GM12872 (cell line): ENCODE data around the gene ZNF469.

Experiments used
- CTCF ChIP-seq: IDR thresholded peaks from 3 replicates; pipeline ENCODE4 v1.5.1; 2011; ENCODE audit warnings: low read depth, mild to moderate bottlenecking, low read length, moderate library complexity; ENCODE audit not compliant: insufficient read depth

The ZNF469 gene

DNA sequence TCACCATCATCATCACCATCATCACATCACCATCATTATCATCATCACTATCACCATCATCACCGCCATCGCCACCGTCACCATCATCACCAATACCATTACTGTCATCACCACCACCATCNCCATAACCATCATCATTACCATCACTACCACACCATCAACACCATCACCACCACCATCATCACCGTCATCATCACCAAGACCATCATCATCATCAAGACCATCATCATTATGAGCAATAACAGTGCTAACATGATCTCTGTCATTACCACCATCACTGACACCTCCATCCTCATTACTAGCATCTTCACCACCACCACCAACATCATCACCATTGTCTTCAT, 16.1 kb upstream of the ZNF469 start:
- no peak for TF ChIP-seq CTCF

DNA sequence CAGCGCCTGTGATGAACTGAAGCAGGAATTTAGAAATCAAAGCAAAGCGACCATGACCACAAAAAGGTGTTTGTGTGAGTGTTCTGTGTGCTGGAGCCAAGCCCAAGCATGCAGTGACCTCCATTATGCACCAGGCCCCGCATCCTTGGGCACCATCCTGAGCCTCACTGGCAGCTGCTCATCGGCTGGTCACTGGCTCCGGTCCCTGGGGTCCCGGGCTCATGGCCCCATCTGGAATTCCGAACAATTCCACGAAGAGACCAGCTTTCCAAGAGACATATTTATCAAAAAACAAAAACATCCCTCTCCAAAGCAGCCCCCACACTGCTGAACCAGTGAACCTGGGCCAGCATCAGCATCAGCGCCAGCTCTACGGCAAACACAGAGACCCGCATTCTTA, 15.2 kb upstream of the ZNF469 start:
- no peak for TF ChIP-seq CTCF

DNA sequence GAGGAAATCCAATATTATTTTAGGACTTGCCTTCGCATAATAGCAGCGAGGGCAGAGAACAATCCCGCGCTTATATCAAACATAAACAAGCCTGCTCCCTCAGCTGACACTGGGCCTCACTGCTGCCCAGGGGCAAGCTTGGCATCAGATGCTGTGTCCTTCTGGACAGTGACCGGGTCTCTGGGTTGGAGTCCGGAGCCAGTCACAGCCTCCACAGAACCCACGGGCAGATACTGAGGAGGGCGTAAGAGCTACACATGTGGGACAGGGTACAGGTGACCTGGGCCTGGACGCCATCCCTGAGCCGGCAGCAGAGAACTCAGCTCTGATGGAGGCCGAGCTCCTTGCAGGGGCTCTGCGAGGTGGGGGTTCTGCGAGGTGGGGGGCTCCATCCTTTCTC, 14.7 kb upstream of the ZNF469 start:
- TF ChIP-seq CTCF, result no peak

DNA sequence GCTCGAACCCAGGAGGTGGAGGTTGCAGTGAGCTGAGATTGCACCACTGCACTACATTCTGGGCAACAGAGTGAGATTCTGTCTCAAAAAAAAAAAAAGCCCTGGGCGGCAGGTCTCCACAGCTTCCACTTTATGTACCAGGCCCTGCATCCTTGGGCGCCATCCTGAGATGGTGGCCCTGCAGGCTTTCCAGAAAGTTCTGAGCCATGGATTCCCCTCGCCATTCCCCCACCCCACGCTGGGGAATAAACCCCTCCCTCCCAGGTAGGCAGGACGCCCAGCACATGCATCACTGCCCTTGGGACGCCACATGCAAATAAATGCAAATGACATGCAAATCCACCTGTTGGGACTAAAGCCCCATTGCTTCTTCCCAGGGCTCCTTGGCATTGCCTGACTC, 13.8 kb upstream of the ZNF469 start:
- TF ChIP-seq CTCF, result no peak

- TF ChIP-seq CTCF, result no peak
These were observed 13.2 kb upstream of the ZNF469 start for GRCh38 chr16:88369447-88370008.

GRCh38 chr16:88370365-88370764, 12.4 kb upstream of the ZNF469 start:
- TF ChIP-seq CTCF, result no peak

DNA sequence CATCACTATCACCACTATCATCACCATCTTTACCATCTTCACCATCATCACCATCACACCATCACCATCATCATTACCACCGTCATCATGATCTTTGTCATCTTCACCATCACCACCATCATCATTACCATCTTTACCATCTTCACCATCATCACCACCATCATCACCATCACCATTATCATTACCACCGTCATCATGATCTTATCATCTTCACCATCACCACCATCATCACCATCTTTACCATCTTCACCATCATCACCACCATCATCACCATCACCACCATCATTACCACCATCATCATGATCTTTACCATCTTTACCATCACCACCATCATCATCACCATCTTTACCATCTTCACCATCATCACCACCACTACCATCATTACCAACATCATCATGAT, 10.2 kb upstream of the ZNF469 start:
- TF ChIP-seq CTCF, result no peak

DNA sequence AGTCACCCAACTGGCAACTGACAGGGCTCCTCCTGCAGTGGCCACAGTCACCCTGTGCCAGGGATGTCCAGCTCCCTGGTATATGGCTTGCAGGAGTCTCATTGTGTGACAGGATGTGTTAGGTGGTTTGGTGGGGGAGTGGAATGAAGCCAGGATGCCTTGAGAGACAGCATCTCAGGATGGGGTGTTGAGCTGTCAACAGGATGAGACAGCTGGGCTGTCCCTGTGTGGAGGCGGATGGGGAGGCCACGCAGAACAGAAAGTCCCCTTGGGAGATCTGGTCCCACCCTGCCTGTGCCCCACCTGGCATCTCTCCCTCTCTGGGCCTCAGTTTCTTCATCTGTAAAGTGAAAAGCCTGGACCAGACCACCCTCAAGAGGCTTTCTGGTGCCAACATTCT, 9.5 kb upstream of the ZNF469 start:
- no peak for TF ChIP-seq CTCF
